H1 (cell line): ENCODE data around the gene ADK. TPM values are rescaled to one million over a fixed set of nuclear protein-coding genes. Genes with fewer than 3 reads are reported as not detected.

Experiments
- BRCA1 ChIP-seq: IDR thresholded peaks from 2 replicates; pipeline ENCODE4 v1.6.1; 2012; ENCODE audit warnings: low read depth, low read length, improper control_type of control experiment
- CBX5 ChIP-seq: fragments of 300-800, 300-1000 bp; sonication (generic); IDR thresholded peaks from 2 replicates; pipeline ENCODE4 v1.7.1; 2016; ENCODE audit warnings: antibody characterized with exemption, low read length, low read depth
- CTBP2 ChIP-seq: IDR thresholded peaks from 2 replicates; pipeline ENCODE4 v1.7.0; 2011; ENCODE audit warnings: borderline replicate concordance, mild to moderate bottlenecking, moderate library complexity, mixed read lengths, low read length; ENCODE audit not compliant: insufficient read depth, insufficient read length
- EGR1 ChIP-seq: IDR thresholded peaks from 2 replicates; pipeline ENCODE4 v1.6.1; 2011; ENCODE audit warnings: low read depth, low read length, borderline replicate concordance
- EP300 ChIP-seq, 2 experiments: IDR thresholded peaks; 1 replicate in 1 of 2; 2 replicates in 1 of 2; pipeline ENCODE4 v1.6.1; 2011 to 2012; ENCODE audit warnings: low read depth in 2 of 2, low read length in 2 of 2, mild to moderate bottlenecking in 2 of 2, borderline replicate concordance in 1 of 2, inconsistent platforms in 1 of 2, moderate library complexity in 1 of 2
- SIX5 ChIP-seq: IDR thresholded peaks from 2 replicates; pipeline ENCODE4 v1.6.1; 2011; ENCODE audit warnings: mild to moderate bottlenecking, low read depth, low read length
- SUZ12 ChIP-seq: fragments of 200-600 bp; sonication (generic); IDR thresholded peaks from 2 replicates; pipeline ENCODE4 v1.6.1; 2012; ENCODE audit warnings: mild to moderate bottlenecking, inconsistent platforms, low read length, moderate library complexity, mixed read lengths
- TAF7 ChIP-seq: optimal IDR thresholded peaks from 2 replicates; pipeline ENCODE3; 2011; ENCODE audit warnings: low read depth, mild to moderate bottlenecking, inconsistent platforms, low read length, moderate library complexity, borderline replicate concordance
- polyA plus RNA-seq, 7 experiments: library from polyadenylated mRNA; depleted of rRNA in 3 of 7; stranded (reverse) in 5 of 7; unstranded in 2 of 7; fragments of >200 nt in 5 of 7; fragments of 200-250 nt in 2 of 7; gene quantifications; 1 replicate in 5 of 7; 2 replicates in 1 of 7; 4 replicates in 1 of 7; pipeline versions ENCODE4 v1.2.1 to v1.2.3, GENCODE V29; 2011 to 2013; ENCODE audit warnings: missing spikeins in 2 of 7, mixed read lengths in 2 of 7
- total RNA-seq: library from RNA; stranded (reverse); fragmentation: NEBNext Ultra II Directional; extraction: Animal tissue kit (Norgen Biotek cat#: 25700); gene quantifications from 2 replicates; pipeline ENCODE4 v1.2.1, GENCODE V29; 2021
- TF ChIP-seq, protein P1 (sequence below): fragments of 300-600 bp; sonication (generic); IDR thresholded peaks from 2 replicates; pipeline ENCODE4 v1.7.1; 2012; ENCODE audit warnings: low read length, moderate library complexity, mild to moderate bottlenecking, inconsistent platforms; ENCODE audit not compliant: insufficient replicate concordance
- TF ChIP-seq, protein P2 (sequence below): IDR thresholded peaks from 2 replicates; pipeline ENCODE4 v1.6.1; 2012; ENCODE audit warnings: low read length, inconsistent platforms

The ADK gene
- total and polyA plus RNA-seq, 2 of the 8 experiments (the other 6 are each of a cell fraction or from before 2014, with no cell fraction given), result 12.3 to 42.4 TPM

DNA sequence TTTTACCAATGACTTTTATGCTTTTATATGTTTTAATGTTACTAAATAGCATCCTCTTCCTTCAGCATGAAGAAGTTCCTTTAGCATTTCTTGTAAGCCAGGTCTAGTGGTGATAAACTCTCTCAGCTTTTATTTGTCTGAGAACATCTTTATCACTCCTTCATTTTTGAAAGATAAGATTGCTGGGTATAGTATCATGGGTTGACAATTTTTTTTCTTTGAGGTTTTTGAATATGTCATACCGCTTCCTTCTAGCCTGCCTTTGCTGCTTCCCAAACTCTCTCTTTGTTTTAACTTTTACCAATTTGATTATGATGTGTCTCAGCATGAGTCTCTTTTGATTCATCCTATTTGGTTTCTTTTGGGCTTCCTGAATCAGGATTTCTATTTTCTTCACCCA, 567.2 kb downstream of the ADK start (continued):
- TF ChIP-seq, protein P1, sequence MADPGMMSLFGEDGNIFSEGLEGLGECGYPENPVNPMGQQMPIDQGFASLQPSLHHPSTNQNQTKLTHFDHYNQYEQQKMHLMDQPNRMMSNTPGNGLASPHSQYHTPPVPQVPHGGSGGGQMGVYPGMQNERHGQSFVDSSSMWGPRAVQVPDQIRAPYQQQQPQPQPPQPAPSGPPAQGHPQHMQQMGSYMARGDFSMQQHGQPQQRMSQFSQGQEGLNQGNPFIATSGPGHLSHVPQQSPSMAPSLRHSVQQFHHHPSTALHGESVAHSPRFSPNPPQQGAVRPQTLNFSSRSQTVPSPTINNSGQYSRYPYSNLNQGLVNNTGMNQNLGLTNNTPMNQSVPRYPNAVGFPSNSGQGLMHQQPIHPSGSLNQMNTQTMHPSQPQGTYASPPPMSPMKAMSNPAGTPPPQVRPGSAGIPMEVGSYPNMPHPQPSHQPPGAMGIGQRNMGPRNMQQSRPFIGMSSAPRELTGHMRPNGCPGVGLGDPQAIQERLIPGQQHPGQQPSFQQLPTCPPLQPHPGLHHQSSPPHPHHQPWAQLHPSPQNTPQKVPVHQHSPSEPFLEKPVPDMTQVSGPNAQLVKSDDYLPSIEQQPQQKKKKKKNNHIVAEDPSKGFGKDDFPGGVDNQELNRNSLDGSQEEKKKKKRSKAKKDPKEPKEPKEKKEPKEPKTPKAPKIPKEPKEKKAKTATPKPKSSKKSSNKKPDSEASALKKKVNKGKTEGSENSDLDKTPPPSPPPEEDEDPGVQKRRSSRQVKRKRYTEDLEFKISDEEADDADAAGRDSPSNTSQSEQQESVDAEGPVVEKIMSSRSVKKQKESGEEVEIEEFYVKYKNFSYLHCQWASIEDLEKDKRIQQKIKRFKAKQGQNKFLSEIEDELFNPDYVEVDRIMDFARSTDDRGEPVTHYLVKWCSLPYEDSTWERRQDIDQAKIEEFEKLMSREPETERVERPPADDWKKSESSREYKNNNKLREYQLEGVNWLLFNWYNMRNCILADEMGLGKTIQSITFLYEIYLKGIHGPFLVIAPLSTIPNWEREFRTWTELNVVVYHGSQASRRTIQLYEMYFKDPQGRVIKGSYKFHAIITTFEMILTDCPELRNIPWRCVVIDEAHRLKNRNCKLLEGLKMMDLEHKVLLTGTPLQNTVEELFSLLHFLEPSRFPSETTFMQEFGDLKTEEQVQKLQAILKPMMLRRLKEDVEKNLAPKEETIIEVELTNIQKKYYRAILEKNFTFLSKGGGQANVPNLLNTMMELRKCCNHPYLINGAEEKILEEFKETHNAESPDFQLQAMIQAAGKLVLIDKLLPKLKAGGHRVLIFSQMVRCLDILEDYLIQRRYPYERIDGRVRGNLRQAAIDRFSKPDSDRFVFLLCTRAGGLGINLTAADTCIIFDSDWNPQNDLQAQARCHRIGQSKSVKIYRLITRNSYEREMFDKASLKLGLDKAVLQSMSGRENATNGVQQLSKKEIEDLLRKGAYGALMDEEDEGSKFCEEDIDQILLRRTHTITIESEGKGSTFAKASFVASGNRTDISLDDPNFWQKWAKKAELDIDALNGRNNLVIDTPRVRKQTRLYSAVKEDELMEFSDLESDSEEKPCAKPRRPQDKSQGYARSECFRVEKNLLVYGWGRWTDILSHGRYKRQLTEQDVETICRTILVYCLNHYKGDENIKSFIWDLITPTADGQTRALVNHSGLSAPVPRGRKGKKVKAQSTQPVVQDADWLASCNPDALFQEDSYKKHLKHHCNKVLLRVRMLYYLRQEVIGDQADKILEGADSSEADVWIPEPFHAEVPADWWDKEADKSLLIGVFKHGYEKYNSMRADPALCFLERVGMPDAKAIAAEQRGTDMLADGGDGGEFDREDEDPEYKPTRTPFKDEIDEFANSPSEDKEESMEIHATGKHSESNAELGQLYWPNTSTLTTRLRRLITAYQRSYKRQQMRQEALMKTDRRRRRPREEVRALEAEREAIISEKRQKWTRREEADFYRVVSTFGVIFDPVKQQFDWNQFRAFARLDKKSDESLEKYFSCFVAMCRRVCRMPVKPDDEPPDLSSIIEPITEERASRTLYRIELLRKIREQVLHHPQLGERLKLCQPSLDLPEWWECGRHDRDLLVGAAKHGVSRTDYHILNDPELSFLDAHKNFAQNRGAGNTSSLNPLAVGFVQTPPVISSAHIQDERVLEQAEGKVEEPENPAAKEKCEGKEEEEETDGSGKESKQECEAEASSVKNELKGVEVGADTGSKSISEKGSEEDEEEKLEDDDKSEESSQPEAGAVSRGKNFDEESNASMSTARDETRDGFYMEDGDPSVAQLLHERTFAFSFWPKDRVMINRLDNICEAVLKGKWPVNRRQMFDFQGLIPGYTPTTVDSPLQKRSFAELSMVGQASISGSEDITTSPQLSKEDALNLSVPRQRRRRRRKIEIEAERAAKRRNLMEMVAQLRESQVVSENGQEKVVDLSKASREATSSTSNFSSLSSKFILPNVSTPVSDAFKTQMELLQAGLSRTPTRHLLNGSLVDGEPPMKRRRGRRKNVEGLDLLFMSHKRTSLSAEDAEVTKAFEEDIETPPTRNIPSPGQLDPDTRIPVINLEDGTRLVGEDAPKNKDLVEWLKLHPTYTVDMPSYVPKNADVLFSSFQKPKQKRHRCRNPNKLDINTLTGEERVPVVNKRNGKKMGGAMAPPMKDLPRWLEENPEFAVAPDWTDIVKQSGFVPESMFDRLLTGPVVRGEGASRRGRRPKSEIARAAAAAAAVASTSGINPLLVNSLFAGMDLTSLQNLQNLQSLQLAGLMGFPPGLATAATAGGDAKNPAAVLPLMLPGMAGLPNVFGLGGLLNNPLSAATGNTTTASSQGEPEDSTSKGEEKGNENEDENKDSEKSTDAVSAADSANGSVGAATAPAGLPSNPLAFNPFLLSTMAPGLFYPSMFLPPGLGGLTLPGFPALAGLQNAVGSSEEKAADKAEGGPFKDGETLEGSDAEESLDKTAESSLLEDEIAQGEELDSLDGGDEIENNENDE, result no peak
- no peak for TF ChIP-seq CBX5
- no peak for TF ChIP-seq CTBP2
- no peak for TF ChIP-seq SIX5
- no peak for TF ChIP-seq TAF7
- TF ChIP-seq, protein P2, sequence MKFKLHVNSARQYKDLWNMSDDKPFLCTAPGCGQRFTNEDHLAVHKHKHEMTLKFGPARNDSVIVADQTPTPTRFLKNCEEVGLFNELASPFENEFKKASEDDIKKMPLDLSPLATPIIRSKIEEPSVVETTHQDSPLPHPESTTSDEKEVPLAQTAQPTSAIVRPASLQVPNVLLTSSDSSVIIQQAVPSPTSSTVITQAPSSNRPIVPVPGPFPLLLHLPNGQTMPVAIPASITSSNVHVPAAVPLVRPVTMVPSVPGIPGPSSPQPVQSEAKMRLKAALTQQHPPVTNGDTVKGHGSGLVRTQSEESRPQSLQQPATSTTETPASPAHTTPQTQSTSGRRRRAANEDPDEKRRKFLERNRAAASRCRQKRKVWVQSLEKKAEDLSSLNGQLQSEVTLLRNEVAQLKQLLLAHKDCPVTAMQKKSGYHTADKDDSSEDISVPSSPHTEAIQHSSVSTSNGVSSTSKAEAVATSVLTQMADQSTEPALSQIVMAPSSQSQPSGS, result no peak
- TF ChIP-seq EP300 (IDR thresholded peaks at IDR 0.05; ENCODE audit: borderline replicate concordance in 1 of 2, low read depth in 2 of 2, low read length in 2 of 2), result no peak
- no peak for TF ChIP-seq SUZ12
- no peak for TF ChIP-seq BRCA1
- TF ChIP-seq EGR1, result no peak
